ENCODE results near the gene LACTBL1.
"Not testable (repeated sequence)": the region's sequence is repeated elsewhere in the genome, so short reads cannot be mapped to it uniquely, and the experiment has no call there.

Gene LACTBL1

DNA sequence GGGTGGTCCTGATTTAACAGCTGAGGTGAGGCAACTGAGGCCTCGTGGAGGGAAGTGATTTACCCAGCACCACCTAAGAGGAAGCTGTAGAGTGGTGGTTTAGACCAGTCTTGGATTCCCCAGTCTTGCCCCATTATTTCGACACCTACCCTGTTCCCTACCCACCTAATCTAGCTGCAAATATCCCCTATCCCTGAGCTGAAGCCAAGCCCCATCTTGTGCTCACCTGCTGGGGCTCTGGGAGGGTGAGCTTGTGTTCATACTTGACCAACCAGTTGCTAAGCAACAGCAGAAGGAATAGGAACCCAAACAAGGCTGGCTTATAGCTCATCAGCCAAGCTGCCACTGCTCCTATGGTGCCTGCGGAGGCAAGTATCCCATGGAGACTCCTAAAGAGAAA is 41.0 kb upstream of the LACTBL1 start:
- TF ChIP-seq, protein P1, sequence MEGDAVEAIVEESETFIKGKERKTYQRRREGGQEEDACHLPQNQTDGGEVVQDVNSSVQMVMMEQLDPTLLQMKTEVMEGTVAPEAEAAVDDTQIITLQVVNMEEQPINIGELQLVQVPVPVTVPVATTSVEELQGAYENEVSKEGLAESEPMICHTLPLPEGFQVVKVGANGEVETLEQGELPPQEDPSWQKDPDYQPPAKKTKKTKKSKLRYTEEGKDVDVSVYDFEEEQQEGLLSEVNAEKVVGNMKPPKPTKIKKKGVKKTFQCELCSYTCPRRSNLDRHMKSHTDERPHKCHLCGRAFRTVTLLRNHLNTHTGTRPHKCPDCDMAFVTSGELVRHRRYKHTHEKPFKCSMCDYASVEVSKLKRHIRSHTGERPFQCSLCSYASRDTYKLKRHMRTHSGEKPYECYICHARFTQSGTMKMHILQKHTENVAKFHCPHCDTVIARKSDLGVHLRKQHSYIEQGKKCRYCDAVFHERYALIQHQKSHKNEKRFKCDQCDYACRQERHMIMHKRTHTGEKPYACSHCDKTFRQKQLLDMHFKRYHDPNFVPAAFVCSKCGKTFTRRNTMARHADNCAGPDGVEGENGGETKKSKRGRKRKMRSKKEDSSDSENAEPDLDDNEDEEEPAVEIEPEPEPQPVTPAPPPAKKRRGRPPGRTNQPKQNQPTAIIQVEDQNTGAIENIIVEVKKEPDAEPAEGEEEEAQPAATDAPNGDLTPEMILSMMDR (IDR thresholded peaks at IDR 0.05; ENCODE audit: low read depth, low read length), result no peak
- no peak overlapping the region for H3K4me3 ChIP-seq (ENCODE audit: low read depth, low read length)

- not testable (repeated sequence) for H3K4me3 ChIP-seq (ENCODE audit: low read depth, low read length)
These were observed 37.4 kb upstream of the LACTBL1 start for GRCh38 chr1:23010025-23010424.

DNA sequence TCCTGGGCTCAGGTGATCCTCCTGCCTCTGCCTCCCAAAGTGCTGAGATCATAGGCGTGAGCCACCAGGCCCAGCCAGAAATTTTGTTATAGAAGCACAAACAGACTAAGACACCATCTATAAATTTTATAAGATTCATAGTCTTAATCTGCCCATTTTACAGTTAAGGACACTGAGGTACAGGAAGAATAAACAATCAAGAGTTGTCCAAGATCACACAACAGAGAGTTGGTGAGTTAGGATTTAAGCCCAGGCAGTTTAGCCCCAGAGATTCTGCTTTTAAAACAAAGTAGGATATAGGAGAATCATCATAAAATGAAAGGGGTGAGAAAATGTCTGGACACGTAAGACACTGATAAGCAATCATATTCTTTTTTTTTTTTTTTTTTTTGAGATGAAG is 36.2 kb upstream of the LACTBL1 start:
- TF ChIP-seq, protein P1 (IDR thresholded peaks at IDR 0.05; ENCODE audit: low read depth, low read length), result no peak
- no peak overlapping the region for H3K4me3 ChIP-seq (ENCODE audit: low read depth, low read length)

- no peak overlapping the region for H3K4me3 ChIP-seq (ENCODE audit: low read depth, low read length)
- TF ChIP-seq, protein P1 (IDR thresholded peaks at IDR 0.05; ENCODE audit: low read depth, low read length), result no peak
These were observed 34.4 kb upstream of the LACTBL1 start for GRCh38 chr1:23007106-23007505.

DNA sequence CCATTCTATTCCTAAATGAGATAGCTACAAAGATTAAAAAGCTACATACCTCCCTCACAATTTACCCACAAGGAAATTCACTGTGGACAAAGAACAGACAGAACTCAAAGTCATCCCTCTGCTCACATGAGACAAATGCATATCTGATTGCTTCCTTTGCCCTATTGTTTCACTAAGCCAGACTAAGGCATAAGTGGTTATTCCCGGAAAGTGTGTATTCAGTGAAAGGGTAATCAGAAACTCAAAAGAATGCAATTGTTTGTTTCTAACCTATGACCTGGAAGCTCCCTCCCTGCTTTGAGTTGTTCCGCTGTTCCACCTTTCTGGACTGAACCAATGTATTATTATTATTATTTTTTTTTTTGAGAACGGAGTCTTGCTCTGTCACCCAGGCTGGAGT is 32.1 kb upstream of the LACTBL1 start:
- H3K4me3 ChIP-seq (ENCODE audit: low read depth, low read length), result not testable (repeated sequence)

DNA sequence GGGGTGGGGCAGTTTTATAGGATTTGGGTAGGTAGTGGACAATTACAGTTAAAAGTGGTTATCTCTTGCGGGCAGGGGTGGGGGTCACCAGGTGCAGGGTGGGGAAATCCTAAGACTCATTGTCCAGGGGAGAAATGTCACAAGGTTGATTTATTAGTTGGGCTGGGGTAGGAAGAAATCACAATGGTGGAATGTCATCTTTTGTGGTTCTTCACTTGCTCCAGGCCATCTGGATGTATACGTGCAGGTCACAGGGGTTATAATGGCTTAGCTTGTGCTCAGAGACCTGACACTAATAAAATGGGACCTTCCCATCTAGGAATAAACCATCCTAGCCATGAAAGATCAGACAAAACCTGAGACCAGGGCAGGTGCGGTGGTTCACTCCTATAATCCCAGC is 31.4 kb upstream of the LACTBL1 start:
- TF ChIP-seq, protein P1 (IDR thresholded peaks at IDR 0.05; ENCODE audit: low read depth, low read length), result no peak
- no peak overlapping the region for H3K4me3 ChIP-seq (ENCODE audit: low read depth, low read length)

DNA sequence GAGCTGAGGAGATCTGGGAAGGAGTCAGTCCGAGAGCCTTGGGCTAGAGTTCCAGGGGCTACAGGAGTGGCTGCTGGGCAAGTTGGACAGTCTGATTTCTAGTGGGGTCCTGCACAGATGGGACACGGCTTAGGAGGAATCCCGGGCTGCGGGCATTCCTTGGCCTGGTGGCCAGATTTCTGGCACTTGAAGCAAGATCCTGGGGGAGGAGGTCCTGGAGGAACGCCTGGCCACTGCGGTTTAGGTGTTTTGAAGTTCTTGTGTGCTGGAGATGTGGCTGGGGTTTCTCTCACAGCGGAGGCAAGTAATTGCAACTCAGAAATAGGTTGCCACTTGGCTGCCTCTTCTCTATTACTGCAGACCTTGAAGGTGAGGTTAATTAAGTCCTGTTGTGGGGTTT is 29.6 kb upstream of the LACTBL1 start:
- H3K4me3 ChIP-seq (ENCODE audit: low read depth, low read length), result not testable (repeated sequence)

GRCh38 chr1:23000133-23000532 is 27.5 kb upstream of the LACTBL1 start:
- H3K4me3 ChIP-seq (ENCODE audit: low read depth, low read length), result not testable (repeated sequence)

DNA sequence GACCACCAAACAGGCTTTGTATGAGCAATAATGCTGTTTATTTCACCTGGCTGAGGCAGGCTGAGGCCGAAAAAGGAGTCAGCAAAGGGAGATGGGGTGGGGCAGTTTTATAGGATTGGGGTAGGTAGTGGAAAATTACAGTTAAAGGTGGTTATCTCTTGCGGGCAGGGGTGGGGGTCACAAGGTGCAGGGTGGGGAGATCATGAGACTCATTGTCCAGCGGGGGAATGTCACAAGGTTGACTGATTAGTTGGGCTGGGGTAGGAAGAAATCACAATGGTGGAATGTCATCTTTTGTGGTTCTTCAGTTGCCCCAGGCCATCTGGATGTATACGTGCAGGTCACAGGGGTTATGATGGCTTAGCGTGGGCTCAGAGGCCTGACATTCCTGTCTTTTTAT is 24.9 kb upstream of the LACTBL1 start:
- not testable (repeated sequence) for H3K4me3 ChIP-seq (ENCODE audit: low read depth, low read length)

DNA sequence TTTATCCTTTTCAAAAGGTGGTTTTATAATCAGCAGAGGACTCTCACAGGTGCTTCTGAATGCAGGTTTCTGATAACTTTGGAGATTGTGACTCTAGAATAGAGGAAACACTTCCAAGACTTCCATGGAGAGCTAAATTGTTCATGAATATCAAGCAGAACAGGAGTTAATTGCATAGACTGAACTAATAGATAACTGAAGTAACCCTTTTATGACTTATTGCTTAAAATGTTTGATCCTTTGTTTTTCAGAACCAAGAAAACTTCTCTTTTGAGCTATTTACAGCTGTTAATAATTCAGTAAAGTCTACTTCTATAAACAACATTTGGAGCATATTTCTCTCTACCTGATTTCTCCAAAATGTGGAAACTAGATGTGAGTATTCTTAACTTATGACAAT is 23.1 kb upstream of the LACTBL1 start:
- TF ChIP-seq, protein P1 (IDR thresholded peaks at IDR 0.05; ENCODE audit: low read depth, low read length), result no peak

GRCh38 chr1:22993220-22993795 is 20.6 kb upstream of the LACTBL1 start:
- H3K4me3 ChIP-seq (ENCODE audit: low read depth, low read length), result not testable (repeated sequence)

More for the DNA sequence above, 23.1 kb upstream of the LACTBL1 start:
- H3K4me3 ChIP-seq (ENCODE audit: low read depth, low read length), result no peak overlapping the region

DNA sequence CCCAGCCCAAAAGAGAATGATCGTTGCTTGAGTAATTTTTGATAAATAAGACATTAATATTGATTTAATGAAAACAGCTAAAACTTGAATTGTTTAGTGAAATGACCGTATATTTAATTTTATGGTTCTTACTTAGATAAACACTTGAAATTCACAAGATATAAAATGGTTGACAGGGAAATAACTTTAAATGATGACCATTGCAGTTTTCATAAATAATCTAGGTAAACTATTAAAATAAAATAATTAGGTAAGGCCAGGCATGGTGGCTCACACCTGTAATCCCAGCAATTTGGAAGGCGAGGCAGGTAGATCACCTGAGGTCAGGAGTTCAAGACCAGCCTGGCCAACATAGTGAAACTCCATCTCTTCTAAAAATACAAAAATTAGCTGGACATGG is 19.7 kb upstream of the LACTBL1 start:
- not testable (repeated sequence) for H3K4me3 ChIP-seq (ENCODE audit: low read depth, low read length)

Data from WI38 (cell line).